ENCODE data around the gene PSMF1. TPM values are rescaled to one million over a fixed set of nuclear protein-coding genes. Genes with fewer than 3 reads are reported as not detected.

PSMF1 gene
- total and polyA plus RNA-seq, 2 experiments from 2014 or later, result 73.7 to 84.2 TPM

GRCh38 chr20:1130058-1130694, 11.8 kb downstream of the PSMF1 start:
- Mint-ChIP-seq H3K27ac (no peak overlapping the region), H3K36me3 (ENCODE audit: low read depth) (peaks cover 75% of the 10 kb centered on the region), H3K9me3 (no peaks in the 10 kb centered on the region; the same call in 2 of the 3 replicates), H3K4me1 (no peaks in the 10 kb centered on the region), H3K4me3 (no peak overlapping the region), H3K27me3 (ENCODE audit: insufficient read depth, low read depth, poor library complexity) (no peaks in the 10 kb centered on the region)
- Histone ChIP-seq H3K4me1 (ENCODE audit: insufficient read depth) (no peaks in the 10 kb centered on the region), H3K79me2 (replicated peaks; ENCODE audit: insufficient read depth) (peaks cover 32% of the 10 kb centered on the region), H3K27ac (ENCODE audit: low read depth) (no peak overlapping the region), H3K27me3 (ENCODE audit: insufficient read depth) (no peaks in the 10 kb centered on the region), H3F3A (replicated peaks; ENCODE audit: low read depth) (no peaks in the 10 kb centered on the region), H3K4me3 (no peak overlapping the region), H2AFZ (no peak overlapping the region), H3K9me2 (ENCODE audit: insufficient read depth) (no peaks in the 10 kb centered on the region), H3K36me3 (ENCODE audit: insufficient read depth) (peaks cover 31% of the 10 kb centered on the region), H3K4me2 (no peak overlapping the region), H4K20me1 (replicated peaks; ENCODE audit: insufficient read depth) (0 out of 2 replicates have a peak, but pooled peaks cover 11% of the 10 kb centered on the region)
- no peak for ATAC-seq
- TF ChIP-seq ZNF331 (CRISPR knock-in tag; IDR thresholded peaks at IDR 0.05; ENCODE audit: low read depth) (no peak), EZH2phosphoT487 (IDR thresholded peaks at IDR 0.05; ENCODE audit: unreplicated experiment) (no peak), ZNF114 (CRISPR knock-in tag; IDR thresholded peaks at IDR 0.05) (no peak), CTCF (conservative IDR thresholded peaks at IDR 0.05; ENCODE audit: low read depth in 2 of 2) (no peak), CREB1 (CRISPR knock-in tag; IDR thresholded peaks at IDR 0.05; ENCODE audit: low read depth) (no peak), ETS1 (IDR thresholded peaks at IDR 0.05) (no peak), EZH2 (IDR thresholded peaks at IDR 0.05; ENCODE audit: low read depth, unreplicated experiment) (no peak), JUNB (IDR thresholded peaks at IDR 0.05; ENCODE audit: unreplicated experiment) (no peak), STAT1 (IDR thresholded peaks at IDR 0.05; ENCODE audit: unreplicated experiment) (no peak), ZNF462 (CRISPR knock-in tag; IDR thresholded peaks at IDR 0.05) (no peak), REST (IDR thresholded peaks at IDR 0.05; ENCODE audit: unreplicated experiment) (no peak), POLR2AphosphoS5 (IDR thresholded peaks at IDR 0.05; ENCODE audit: low read depth) (no peak)
- no peak for DNase-seq (ENCODE audit: low spot score)
